Transverse colon (tissue), 4 donors: Measurements from ENCODE around the gene NR3C2.

Source experiments
- POLR2A ChIP-seq: fragments of 450-650 bp; IDR thresholded peaks from one replicate; pipeline ENCODE4 v1.6.1; 2016; ENCODE audit warnings: antibody characterized with exemption, mild to moderate bottlenecking, moderate library complexity
- POLR2AphosphoS5 ChIP-seq, 3 donors: sonication (generic); formaldehyde crosslinking; IDR thresholded peaks; one replicate each; pipeline ENCODE4 v1.6.1; 2016; ENCODE audit warnings: antibody characterized with exemption in 3 of 3
- TF ChIP-seq, protein P1 (sequence below), 5 experiments: fragments of 200-600 bp in 3 of 5; fragments of 450-650 bp in 2 of 5; sonication (generic) in 3 of 5; IDR thresholded peaks; 1 replicate in 2 of 5; 2 replicates in 3 of 5; pipeline ENCODE4 v1.5.1; 2016 to 2017; ENCODE audit warnings: antibody characterized with exemption in 5 of 5, inconsistent platforms in 3 of 5, mild to moderate bottlenecking in 2 of 5, moderate library complexity in 1 of 5

DNA sequence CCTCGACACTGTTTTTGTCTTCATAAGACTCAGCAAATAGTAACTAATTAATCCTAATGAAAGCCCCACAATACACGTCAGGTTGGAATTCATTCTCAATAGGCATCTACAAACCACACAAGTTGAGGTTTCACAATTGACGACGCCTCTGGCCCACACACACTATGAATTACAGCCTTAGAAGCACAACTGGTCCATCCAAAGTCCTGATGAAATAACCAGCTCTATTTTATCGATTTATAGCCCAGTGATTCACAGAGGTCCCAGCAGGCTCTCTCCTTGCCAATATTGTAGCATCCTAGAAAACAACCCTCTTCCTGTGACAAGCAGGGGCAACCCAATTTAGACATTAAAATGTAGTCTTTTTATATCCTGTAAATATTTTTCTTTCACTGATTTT, 112.1 kb downstream of the NR3C2 start:
- TF ChIP-seq POLR2A (no peak), POLR2AphosphoS5 (IDR thresholded peaks at IDR 0.05) (no peak)
- TF ChIP-seq, protein P1, sequence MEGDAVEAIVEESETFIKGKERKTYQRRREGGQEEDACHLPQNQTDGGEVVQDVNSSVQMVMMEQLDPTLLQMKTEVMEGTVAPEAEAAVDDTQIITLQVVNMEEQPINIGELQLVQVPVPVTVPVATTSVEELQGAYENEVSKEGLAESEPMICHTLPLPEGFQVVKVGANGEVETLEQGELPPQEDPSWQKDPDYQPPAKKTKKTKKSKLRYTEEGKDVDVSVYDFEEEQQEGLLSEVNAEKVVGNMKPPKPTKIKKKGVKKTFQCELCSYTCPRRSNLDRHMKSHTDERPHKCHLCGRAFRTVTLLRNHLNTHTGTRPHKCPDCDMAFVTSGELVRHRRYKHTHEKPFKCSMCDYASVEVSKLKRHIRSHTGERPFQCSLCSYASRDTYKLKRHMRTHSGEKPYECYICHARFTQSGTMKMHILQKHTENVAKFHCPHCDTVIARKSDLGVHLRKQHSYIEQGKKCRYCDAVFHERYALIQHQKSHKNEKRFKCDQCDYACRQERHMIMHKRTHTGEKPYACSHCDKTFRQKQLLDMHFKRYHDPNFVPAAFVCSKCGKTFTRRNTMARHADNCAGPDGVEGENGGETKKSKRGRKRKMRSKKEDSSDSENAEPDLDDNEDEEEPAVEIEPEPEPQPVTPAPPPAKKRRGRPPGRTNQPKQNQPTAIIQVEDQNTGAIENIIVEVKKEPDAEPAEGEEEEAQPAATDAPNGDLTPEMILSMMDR (IDR thresholded peaks at IDR 0.05): no peak
